Fibroblast of gingiva (primary cell): Measurements from ENCODE around the gene PHETA2.

ENCODE experiments used
- DNase-seq: peaks from one replicate; pipeline ENCODE4 v3.0.0-alpha.2; 2011; ENCODE audit warnings: low read depth

Gene PHETA2

GRCh38 chr22:42074132-42074811 is at the start of gene PHETA2:
Gene PHETA2 (plus strand): TSS chr22:42074248. CDS start chr22:42077294, 3,046 bp downstream.
- DNase-seq: peak; percentile 54

GRCh38 chr22:42025421-42025820 is 48.6 kb upstream of the PHETA2 start:
- peak; percentile 7 for DNase-seq

- no peak for DNase-seq
Observed at GRCh38 chr22:42026705-42027104, 47.3 kb upstream of the PHETA2 start.

GRCh38 chr22:42033263-42034181 is 40.5 kb upstream of the PHETA2 start:
- no peak for DNase-seq

GRCh38 chr22:42035256-42035655 is 38.8 kb upstream of the PHETA2 start:
- DNase-seq: no peak

- no peak for DNase-seq
Observed at GRCh38 chr22:42039271-42039670, 34.8 kb upstream of the PHETA2 start.

GRCh38 chr22:42041784-42042183 is 32.3 kb upstream of the PHETA2 start:
- DNase-seq: no peak

GRCh38 chr22:42050641-42051180 is 23.3 kb upstream of the PHETA2 start:
- no peak for DNase-seq

GRCh38 chr22:42052765-42053164 is 21.3 kb upstream of the PHETA2 start:
- no peak for DNase-seq

GRCh38 chr22:42056757-42057511 is 17.1 kb upstream of the PHETA2 start:
- no peak for DNase-seq

- no peak for DNase-seq
Observed at GRCh38 chr22:42060489-42060888, 13.6 kb upstream of the PHETA2 start.

- no peak for DNase-seq
Observed at GRCh38 chr22:42061041-42061440, 13.0 kb upstream of the PHETA2 start.

GRCh38 chr22:42062506-42063170 is 11.4 kb upstream of the PHETA2 start:
- DNase-seq: no peak

GRCh38 chr22:42064629-42065028 is 9.4 kb upstream of the PHETA2 start:
- DNase-seq: no peak

GRCh38 chr22:42065438-42066125 is 8.5 kb upstream of the PHETA2 start:
- DNase-seq: no peak

- DNase-seq: no peak
Observed at GRCh38 chr22:42066126-42066761, 7.8 kb upstream of the PHETA2 start.

GRCh38 chr22:42066937-42067336 is 7.1 kb upstream of the PHETA2 start:
- DNase-seq: no peak

GRCh38 chr22:42067671-42068251 is 6.3 kb upstream of the PHETA2 start:
- DNase-seq: no peak

GRCh38 chr22:42068291-42068690 is 5.8 kb upstream of the PHETA2 start:
- DNase-seq: no peak
